Measurements from ENCODE around the gene TSPAN9.

DNA sequence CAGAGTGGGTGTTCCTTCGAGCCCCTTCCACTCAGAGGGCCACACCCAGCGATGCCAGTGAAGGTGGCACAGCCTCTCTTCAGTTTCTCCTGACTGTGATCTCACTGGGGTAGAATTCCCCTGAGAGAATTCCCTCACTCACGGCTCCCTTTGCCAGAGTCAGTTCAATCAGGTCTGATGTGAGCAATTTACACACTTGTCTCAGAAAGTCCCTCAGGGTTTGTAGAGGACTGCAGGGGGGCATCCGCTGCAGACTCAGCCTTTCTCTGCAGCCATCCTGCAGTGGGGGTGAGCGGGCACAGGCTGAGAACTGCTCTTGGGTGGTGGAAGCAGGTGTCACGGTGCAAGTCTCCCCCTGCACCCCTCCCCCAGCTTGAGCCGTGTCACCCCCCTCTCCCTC lies 208.4 kb downstream of the TSPAN9 start:
- TF ChIP-seq, protein P1, sequence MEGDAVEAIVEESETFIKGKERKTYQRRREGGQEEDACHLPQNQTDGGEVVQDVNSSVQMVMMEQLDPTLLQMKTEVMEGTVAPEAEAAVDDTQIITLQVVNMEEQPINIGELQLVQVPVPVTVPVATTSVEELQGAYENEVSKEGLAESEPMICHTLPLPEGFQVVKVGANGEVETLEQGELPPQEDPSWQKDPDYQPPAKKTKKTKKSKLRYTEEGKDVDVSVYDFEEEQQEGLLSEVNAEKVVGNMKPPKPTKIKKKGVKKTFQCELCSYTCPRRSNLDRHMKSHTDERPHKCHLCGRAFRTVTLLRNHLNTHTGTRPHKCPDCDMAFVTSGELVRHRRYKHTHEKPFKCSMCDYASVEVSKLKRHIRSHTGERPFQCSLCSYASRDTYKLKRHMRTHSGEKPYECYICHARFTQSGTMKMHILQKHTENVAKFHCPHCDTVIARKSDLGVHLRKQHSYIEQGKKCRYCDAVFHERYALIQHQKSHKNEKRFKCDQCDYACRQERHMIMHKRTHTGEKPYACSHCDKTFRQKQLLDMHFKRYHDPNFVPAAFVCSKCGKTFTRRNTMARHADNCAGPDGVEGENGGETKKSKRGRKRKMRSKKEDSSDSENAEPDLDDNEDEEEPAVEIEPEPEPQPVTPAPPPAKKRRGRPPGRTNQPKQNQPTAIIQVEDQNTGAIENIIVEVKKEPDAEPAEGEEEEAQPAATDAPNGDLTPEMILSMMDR (IDR thresholded peaks at IDR 0.05), result no peak
- TF ChIP-seq POLR2A (IDR thresholded peaks at IDR 0.05), result no peak
- no peak for TF ChIP-seq POLR2AphosphoS5 (IDR thresholded peaks at IDR 0.05)
